GM18505 (cell line): ENCODE results near the gene HOXA4.

Source experiments
- ATAC-seq: cut with Tn5 transposase; IDR thresholded peaks from one replicate; pipeline ENCODE4 v1.9.1; 2021; ENCODE audit not compliant: unreplicated experiment
- POLR2A ChIP-seq: IDR thresholded peaks from 4 replicates; pipeline ENCODE4 v1.6.1; 2011; ENCODE audit warnings: borderline replicate concordance; ENCODE audit not compliant: insufficient read depth, insufficient read length; ENCODE audit errors: extremely low read depth

The HOXA4 gene

GRCh38 chr7:27112955-27113949, 17.3 kb downstream of the HOXA4 start:
- ATAC-seq: no peak
- no peak for TF ChIP-seq POLR2A

GRCh38 chr7:27112361-27112760, 18.2 kb downstream of the HOXA4 start:
- no peak for TF ChIP-seq POLR2A
- no peak for ATAC-seq

GRCh38 chr7:27111751-27112277, 18.7 kb downstream of the HOXA4 start:
- ATAC-seq: no peak
- no peak for TF ChIP-seq POLR2A

GRCh38 chr7:27111042-27111750, 19.4 kb downstream of the HOXA4 start:
- ATAC-seq: no peak
- TF ChIP-seq POLR2A: no peak

GRCh38 chr7:27110186-27111031, 20.1 kb downstream of the HOXA4 start:
- no peak for ATAC-seq
- no peak for TF ChIP-seq POLR2A

- no peak for ATAC-seq
- TF ChIP-seq POLR2A: no peak
Observed at GRCh38 chr7:27109466-27110185, 20.9 kb downstream of the HOXA4 start.

- no peak for TF ChIP-seq POLR2A
Observed at GRCh38 chr7:27108390-27109127, 22.0 kb downstream of the HOXA4 start.

GRCh38 chr7:27107391-27108381, 22.9 kb downstream of the HOXA4 start:
- no peak for ATAC-seq
- no peak for TF ChIP-seq POLR2A

More at GRCh38 chr7:27108390-27109127, 22.0 kb downstream of the HOXA4 start:
- no peak for ATAC-seq

- no peak for ATAC-seq
- TF ChIP-seq POLR2A: no peak
Observed at GRCh38 chr7:27106901-27107240, 23.7 kb downstream of the HOXA4 start.

GRCh38 chr7:27106181-27106900, 24.2 kb downstream of the HOXA4 start:
- ATAC-seq: no peak
- TF ChIP-seq POLR2A: no peak

- no peak for ATAC-seq
- TF ChIP-seq POLR2A: no peak
Observed at GRCh38 chr7:27105301-27106031, 25.1 kb downstream of the HOXA4 start.
